ENCODE measurements around the gene MARS1. TPM values are rescaled to one million over a fixed set of nuclear protein-coding genes. Genes with fewer than 3 reads are reported as not detected.
"Not testable (repeated sequence)": the region's sequence is repeated elsewhere in the genome, so short reads cannot be mapped to it uniquely, and the experiment has no call there.

Gene MARS1
- 327 TPM for total RNA-seq

DNA sequence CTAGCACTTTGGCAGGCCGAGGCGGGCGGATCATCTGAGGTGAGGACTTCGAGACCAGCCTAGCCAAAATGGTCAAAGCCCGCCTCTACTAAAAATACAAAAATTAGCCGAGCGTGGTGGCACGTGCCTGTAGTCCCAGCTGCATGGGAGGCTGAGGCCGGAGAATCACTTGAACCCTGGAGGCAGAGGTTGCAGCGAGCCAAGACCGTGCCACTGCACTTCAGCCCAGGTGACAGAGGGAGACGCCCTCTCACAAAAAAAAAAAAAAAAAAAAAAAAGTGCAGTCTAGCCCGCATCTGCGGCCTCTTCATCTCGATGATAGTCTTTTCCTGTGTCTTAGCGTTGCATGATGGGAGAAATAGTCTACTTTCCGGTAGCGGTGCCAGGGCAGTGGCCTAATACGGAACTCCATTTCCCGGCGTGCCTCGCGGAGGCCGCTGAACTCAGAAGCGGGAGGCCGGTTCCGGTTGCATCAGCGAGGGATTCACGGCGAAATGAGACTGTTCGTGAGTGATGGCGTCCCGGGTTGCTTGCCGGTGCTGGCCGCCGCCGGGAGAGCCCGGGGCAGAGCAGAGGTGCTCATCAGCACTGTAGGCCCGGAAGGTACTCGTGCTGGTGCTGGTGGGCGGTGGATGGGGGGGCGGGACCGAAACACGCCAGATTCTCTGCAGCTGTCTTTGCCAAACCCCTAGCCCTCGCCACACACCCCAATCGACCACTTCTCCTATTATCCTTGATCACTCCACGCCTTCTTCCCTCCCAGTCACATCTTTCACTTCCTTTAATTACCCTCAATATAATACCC lies at the start of gene MARS1:
MARS1 (plus strand) TSS at position 472 of the 805 bp plus-strand sequence; CDS start at position 495, 23 bp downstream.
- DNase-seq (ENCODE audit: low spot score): peak; percentile 95

DNA sequence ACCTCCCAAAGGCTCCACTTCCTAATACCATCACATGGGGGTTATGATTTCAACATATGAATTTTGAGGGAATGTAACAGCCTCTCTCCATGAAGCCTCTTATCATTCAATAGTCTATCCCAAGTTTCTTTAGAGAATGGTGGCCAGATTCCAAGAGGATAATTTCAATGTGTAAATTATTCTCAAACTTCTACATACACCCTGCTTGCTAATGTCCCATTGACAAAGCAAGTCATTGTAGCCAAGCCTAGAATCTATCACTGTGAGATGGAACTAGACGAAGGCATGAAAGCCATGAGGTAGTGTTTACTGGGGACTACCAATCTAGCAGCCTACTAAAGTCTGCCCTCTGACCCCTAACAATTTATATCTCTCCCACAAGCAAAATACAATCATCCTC lies 49.5 kb upstream of the MARS1 start:
- no peak for DNase-seq (ENCODE audit: low spot score)

GRCh38 chr12:57439762-57440266 lies 48.1 kb upstream of the MARS1 start:
- no peak for DNase-seq (ENCODE audit: low spot score)

DNA sequence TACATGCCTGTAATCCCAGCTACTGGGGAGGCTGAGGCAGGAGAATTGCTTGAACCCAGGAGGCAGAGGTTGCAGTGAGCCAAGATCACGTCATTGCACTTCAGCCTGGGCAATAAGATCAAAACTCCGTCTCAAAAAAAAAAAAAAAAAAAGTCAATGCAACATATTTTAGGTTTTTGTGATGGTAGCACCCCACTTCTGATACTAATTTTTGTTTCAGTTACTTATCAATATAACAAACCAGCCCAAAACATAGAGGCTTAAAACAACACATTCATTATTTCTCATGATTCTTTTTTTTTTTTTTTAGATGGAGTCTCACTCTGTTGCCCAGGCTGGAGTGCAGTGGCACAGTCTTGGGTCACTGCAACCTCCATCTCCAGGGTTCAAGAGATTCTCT lies 46.5 kb upstream of the MARS1 start:
- DNase-seq (ENCODE audit: low spot score): not testable (repeated sequence)

DNA sequence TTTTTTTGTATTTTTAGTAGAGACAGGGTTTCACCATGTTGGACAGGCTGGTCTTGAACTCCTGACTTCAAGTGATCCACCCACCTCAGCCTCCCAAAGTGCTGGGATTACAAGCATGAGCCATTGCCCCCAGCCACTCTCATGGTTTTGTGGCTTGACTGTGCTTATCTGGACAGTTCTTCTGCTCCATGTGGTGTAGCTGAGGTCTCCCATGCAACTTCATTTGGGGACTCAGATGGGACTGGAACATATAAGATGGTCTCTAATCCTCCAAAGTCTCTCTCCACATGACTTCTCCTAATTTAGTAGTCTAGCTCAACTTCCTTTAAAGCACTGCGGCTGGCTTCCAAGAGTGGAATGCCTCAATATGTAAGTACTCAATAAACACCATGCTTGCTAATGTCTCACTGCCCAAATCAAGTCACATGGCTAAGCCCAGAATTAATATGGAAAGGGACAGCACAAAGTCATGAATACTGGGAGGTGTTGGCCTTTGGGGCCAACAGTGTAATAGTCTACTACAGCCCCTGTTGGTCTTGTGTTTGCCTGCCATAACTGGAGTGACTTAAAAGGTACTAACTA lies 45.9 kb upstream of the MARS1 start:
- no peak for DNase-seq (ENCODE audit: low spot score)

DNA sequence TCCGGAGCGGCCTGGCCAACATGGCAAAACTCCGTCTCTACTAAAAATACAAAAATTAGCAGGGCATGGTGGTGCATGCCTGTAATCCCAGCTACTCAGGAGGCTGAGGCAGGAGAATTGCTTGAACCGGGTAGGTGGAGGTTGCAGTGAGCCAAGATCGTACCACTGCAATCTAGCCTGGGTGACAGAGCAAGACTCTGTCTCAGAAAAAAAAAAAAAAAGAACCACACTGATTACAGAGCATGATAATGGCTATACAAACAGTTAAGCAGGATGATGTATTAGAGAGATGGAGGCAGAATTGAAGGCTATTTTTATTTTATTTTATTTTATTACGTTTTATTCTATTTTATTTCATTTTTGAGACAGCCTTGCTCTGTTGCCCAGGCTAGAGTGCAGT lies 43.5 kb upstream of the MARS1 start:
- DNase-seq (ENCODE audit: low spot score): not testable (repeated sequence)

DNA sequence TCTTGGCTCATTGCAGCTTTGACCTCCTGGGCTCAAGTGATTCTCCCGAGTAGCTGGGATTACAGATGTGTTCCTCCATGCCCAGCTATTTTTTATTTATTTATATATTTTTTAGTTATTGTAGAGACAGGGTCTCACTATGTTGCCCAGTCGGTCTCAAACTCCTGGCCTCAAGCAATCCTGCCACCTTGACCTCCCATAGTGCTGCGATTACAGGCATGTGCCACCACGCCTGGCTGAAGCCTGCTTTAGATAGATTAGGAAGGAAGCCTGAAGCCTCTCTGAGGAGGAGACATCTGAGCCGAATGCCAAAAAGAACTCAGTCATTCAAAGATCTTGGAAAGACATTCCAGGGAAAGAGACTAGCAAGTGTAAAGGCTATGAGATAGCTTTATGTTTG lies 43.1 kb upstream of the MARS1 start:
- DNase-seq (ENCODE audit: low spot score): no peak

- DNase-seq (ENCODE audit: low spot score): no peak
Observed at GRCh38 chr12:57446292-57446960, 41.4 kb upstream of the MARS1 start.

DNA sequence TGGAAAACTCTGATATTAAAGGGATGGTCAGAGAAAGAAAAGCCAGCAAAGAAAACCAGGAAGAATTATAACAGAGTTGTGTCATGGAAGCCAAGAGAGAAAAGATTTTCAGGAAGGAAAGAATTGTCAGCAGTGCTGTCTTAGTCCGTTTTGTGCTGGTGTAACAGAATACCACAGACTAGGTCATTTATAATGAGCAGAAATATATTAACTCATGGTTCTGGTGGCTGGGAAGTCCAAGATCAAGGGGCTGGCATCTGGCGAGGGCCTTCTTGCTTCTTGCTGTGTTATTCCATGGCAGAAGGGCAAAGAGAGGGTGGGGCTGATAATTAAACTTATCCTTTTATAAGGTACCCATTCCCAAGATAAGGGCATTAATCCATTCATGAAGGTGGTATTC lies 39.2 kb upstream of the MARS1 start:
- no peak for DNase-seq (ENCODE audit: low spot score)

- DNase-seq (ENCODE audit: low spot score): no peak
Observed at GRCh38 chr12:57449375-57449774, 38.5 kb upstream of the MARS1 start.

DNA sequence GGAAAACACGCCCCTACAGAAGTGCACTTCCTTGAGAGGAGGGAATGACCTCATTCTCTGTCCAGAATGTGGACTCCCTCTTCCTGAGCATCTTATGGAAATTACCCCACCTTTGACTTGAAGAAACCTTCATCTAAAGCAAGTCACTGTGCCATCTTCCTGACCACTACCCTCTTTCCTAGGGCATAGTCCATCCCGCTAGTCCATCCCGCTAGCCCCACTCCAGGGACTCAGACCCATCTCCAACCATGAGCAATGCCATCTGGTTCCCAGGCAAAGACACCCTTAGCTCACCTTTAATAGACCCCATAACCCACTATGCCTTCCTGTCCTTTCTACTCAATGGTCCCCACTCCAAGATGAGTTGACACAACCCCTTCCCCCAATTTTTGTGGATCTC lies 37.8 kb upstream of the MARS1 start:
- DNase-seq (ENCODE audit: low spot score): no peak

DNA sequence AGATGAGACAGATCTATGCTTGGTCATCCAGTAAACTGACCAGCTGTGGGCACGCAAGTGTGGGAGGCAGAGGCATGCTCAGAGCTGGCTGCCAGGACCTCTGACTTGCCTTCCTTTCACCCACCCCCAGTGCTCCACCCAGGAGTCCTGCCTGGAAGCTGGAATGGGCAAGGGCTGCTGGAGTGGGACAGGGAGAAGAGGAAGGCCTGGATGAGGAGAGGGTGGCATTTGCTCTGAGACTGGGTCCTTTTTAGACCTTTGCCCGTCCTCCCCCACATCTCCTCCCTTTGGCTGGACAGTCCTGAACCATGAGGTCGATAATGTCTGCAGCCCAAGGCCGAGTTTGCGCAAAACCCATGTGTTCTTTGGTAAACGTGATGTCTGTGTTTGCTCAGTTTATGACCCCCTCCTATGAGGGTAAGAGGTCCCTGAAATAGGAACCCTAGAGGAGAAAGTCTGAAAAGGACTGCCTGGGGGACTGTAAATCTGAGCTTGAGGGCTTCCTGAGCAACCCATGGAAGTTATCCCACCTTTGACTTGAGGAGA lies 36.6 kb upstream of the MARS1 start:
- DNase-seq (ENCODE audit: low spot score): no peak

DNA sequence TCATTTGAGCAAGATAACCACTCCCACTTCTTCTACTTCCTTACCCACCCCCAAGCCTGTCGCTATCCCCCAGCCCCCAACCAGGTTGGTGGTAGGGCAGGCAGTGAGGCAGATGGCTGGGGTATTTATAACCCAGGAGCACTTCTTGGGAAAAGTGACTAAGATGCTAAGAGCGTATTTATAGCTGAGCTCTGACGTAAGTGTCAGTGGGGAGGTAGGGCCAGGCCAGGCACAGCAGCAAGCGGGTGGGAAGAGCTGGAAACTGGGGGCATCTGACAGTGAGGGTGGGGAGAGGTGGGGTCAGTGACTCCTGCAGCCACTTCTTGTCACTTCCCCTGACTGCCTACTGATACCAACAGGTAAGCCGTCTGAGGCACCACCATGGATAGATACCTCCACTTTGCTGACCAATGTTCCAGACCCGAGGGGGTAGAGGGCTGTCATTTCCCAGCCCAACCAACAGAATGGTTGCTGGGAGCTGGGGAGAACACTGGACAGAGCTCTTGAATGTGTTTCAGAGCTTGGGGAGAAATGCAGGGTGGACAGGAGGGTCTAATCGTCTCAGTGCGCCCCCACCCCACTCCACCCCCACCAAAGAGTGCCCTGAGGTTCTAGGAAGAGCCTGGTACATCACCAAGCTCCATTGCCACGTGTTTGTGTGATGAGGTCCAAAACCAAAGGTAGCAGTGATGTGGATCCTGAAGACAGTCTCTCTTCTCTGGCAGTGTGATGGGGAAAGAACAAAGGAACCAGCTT lies 35.5 kb upstream of the MARS1 start:
- no peak for DNase-seq (ENCODE audit: low spot score)

GRCh38 chr12:57452937-57453509 lies 34.8 kb upstream of the MARS1 start:
- peak; percentile 79 for DNase-seq (ENCODE audit: low spot score)

- no peak for DNase-seq (ENCODE audit: low spot score)
Observed at GRCh38 chr12:57454213-57454565, 33.7 kb upstream of the MARS1 start.

DNA sequence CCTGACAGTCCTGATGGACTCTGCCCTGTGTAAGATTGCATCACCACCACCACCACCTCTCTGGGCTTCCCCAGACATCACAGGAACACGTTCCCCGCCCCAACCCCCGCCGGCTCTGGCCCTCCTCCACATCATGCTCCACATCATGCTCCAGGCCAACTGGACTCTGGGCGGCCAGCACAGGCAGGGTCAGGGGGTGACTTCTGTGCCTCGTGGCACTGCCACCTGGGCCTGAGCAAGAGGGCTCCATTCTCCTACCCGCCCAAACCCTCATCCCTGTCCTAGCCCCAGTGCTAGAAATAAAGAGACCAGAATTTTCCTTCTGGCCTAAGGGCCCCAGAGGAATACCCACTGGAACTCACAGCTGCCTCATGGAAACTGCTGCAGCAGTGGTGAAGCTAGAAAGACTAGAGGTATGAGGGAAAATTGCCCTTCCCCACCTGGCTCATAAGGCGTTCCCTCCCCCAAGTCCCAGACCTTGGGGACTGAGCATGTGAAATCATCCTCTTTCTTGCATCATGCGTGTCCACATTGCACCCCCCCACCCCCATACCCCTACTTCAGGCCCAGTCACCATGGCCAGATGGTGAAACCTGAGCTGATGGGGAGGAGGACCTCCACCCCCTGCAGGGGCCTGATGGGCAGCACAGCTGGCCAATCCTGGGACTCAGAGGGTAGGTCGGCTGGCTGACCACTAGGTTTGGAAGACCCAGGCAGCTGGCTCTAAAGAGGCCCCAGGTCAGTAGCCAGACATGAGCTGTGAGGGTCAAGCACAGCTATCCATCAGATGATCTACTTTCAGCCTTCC lies 33.1 kb upstream of the MARS1 start, which contains the start of gene INHBE:
INHBE (plus strand) TSS at position 742 of the 808 bp plus-strand sequence. CDS start 230 bp downstream, outside the sequence.
- peak; percentile 44 for DNase-seq (ENCODE audit: low spot score)

DNA sequence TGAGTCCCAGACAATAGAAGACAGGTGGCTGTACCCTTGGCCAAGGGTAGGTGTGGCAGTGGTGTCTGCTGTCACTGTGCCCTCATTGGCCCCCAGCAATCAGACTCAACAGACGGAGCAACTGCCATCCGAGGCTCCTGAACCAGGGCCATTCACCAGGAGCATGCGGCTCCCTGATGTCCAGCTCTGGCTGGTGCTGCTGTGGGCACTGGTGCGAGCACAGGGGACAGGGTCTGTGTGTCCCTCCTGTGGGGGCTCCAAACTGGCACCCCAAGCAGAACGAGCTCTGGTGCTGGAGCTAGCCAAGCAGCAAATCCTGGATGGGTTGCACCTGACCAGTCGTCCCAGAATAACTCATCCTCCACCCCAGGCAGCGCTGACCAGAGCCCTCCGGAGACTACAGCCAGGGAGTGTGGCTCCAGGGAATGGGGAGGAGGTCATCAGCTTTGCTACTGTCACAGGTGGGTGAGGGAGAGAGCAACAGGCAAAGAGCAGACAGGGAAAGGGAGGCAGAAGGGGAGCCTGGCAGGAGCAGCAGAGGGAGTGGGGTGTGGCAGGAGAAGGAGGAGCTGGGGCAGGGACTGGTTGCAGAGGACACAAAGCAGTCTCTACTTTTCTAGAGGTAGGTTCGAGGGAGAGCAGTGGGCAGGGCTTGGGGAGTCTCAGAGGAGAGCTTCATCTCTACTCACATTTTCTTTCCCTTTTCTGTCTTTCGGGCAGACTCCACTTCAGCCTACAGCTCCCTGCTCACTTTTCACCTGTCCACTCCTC lies 32.3 kb upstream of the MARS1 start:
- DNase-seq (ENCODE audit: low spot score): no peak

DNA sequence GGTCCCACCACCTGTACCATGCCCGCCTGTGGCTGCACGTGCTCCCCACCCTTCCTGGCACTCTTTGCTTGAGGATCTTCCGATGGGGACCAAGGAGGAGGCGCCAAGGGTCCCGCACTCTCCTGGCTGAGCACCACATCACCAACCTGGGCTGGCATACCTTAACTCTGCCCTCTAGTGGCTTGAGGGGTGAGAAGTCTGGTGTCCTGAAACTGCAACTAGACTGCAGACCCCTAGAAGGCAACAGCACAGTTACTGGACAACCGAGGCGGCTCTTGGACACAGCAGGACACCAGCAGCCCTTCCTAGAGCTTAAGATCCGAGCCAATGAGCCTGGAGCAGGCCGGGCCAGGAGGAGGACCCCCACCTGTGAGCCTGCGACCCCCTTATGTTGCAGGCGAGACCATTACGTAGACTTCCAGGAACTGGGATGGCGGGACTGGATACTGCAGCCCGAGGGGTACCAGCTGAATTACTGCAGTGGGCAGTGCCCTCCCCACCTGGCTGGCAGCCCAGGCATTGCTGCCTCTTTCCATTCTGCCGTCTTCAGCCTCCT lies 31.6 kb upstream of the MARS1 start:
- DNase-seq (ENCODE audit: low spot score): no peak

All from ureter (tissue), 1 donor.